HG03045 (cell line): ENCODE measurements around the gene NGB.
"Not testable (repeated sequence)": the region's sequence is repeated elsewhere in the genome, so short reads cannot be mapped to it uniquely, and the experiment has no call there.

ENCODE experiments used
- ATAC-seq: cut with Tn5 transposase; IDR thresholded peaks from one replicate; pipeline ENCODE4 v1.9.1; 2021; ENCODE audit warnings: mild to moderate bottlenecking, moderate library complexity; ENCODE audit not compliant: unreplicated experiment

The NGB gene

GRCh38 chr14:77271113-77271710 lies at the start of gene NGB:
TSS of gene NGB (minus strand) at chr14:77271206. CDS start at chr14:77270937, 269 bp downstream.
- no peak for ATAC-seq

GRCh38 chr14:77320238-77320935 lies 49.4 kb upstream of the NGB start, which contains the start of gene POMT2:
TSS of gene POMT2 (minus strand) at chr14:77320883. CDS start at chr14:77320681, 202 bp downstream.
- peak; percentile 76 for ATAC-seq

- ATAC-seq = no peak
These were observed 48.4 kb upstream of the NGB start for GRCh38 chr14:77319422-77319821.

- ATAC-seq = not testable (repeated sequence)
These were observed 47.8 kb upstream of the NGB start for GRCh38 chr14:77318756-77319155.

GRCh38 chr14:77318006-77318553 lies 47.1 kb upstream of the NGB start:
- ATAC-seq = no peak

GRCh38 chr14:77316872-77317301 lies 45.9 kb upstream of the NGB start:
- no peak for ATAC-seq

GRCh38 chr14:77316195-77316505 lies 45.1 kb upstream of the NGB start:
- ATAC-seq = no peak

- no peak for ATAC-seq
These were observed 43.8 kb upstream of the NGB start for GRCh38 chr14:77314539-77315457.

- no peak for ATAC-seq
These were observed 43.0 kb upstream of the NGB start for GRCh38 chr14:77314043-77314442.

- no peak for ATAC-seq
These were observed 42.4 kb upstream of the NGB start for GRCh38 chr14:77313371-77313770.

GRCh38 chr14:77311217-77311616 lies 40.2 kb upstream of the NGB start:
- no peak for ATAC-seq

- no peak for ATAC-seq
These were observed 39.0 kb upstream of the NGB start for GRCh38 chr14:77310026-77310425.

GRCh38 chr14:77309131-77309530 lies 38.1 kb upstream of the NGB start:
- ATAC-seq = no peak

GRCh38 chr14:77306851-77307496 lies 36.0 kb upstream of the NGB start:
- no peak for ATAC-seq

GRCh38 chr14:77306416-77306815 lies 35.4 kb upstream of the NGB start:
- no peak for ATAC-seq

GRCh38 chr14:77305696-77306095 lies 34.7 kb upstream of the NGB start:
- no peak for ATAC-seq

GRCh38 chr14:77303417-77304156 lies 32.6 kb upstream of the NGB start:
- ATAC-seq = no peak

- ATAC-seq = no peak
These were observed 31.9 kb upstream of the NGB start for GRCh38 chr14:77302926-77303325.

- ATAC-seq = no peak
These were observed 30.1 kb upstream of the NGB start for GRCh38 chr14:77301103-77301502.

- ATAC-seq = no peak
These were observed 28.8 kb upstream of the NGB start for GRCh38 chr14:77299771-77300170.
